MCF 10A (cell line): Measurements from ENCODE around the gene EMILIN1. TPM values are rescaled to one million over a fixed set of nuclear protein-coding genes. Genes with fewer than 3 reads are reported as not detected.

ENCODE experiments used
- BruUV-seq: library from RNA; stranded (reverse); fragments of 400-500 nt; replicated peaks from 2 replicates; lab custom pipeline; 2021; lab: Mats Ljungman, UMichigan
- CTCF ChIA-PET: fragments of 300-600 bp; sonication (Branson Sonifier 250); formaldehyde crosslinking; extraction: SDS; loops from one replicate; lab custom pipeline; 2021; ENCODE audit warnings: antibody characterized with exemption, inconsistent platforms; lab: Yijun Ruan, JAX
- POLR2A ChIA-PET: fragments of 300-600, 350-650 bp; sonication (Branson Sonifier 250); formaldehyde crosslinking; extraction: SDS; loops from one replicate; lab custom pipeline; 2020; ENCODE audit warnings: antibody characterized with exemption, inconsistent platforms; lab: Yijun Ruan, JAX
- DNase-seq: peaks from one replicate; pipeline ENCODE4 v3.0.0-alpha.2; 2018; ENCODE audit not compliant: unreplicated experiment
- H3K27ac Mint-ChIP-seq: one replicate; pipeline ENCODE4 v1.8.0; 2022; ENCODE audit warnings: mild to moderate bottlenecking, low read depth, mixed read lengths; ENCODE audit not compliant: unreplicated experiment
- H3K27me3 Mint-ChIP-seq: one replicate; pipeline ENCODE4 v1.8.0; 2022; ENCODE audit warnings: mixed read lengths; ENCODE audit not compliant: insufficient read depth, unreplicated experiment
- H3K36me3 Mint-ChIP-seq: one replicate; pipeline ENCODE4 v1.8.0; 2022; ENCODE audit warnings: mild to moderate bottlenecking, moderate library complexity, mixed read lengths; ENCODE audit not compliant: insufficient read depth, unreplicated experiment
- H3K4me1 Mint-ChIP-seq: one replicate; pipeline ENCODE4 v1.8.0; 2022; ENCODE audit warnings: mixed read lengths; ENCODE audit not compliant: insufficient read depth, unreplicated experiment
- H3K4me3 Mint-ChIP-seq: one replicate; pipeline ENCODE4 v1.8.0; 2022; ENCODE audit warnings: mild to moderate bottlenecking, moderate library complexity, mixed read lengths; ENCODE audit not compliant: unreplicated experiment
- H3K9me3 Mint-ChIP-seq: one replicate; pipeline ENCODE4 v1.8.0; 2022; ENCODE audit warnings: mixed read lengths; ENCODE audit not compliant: unreplicated experiment
- intact Hi-C: fragments of 100-400 bp; cut with micrococcal nuclease; formaldehyde crosslinking; loops from 2 replicates; pipeline ENCODE4 v1.14.1; 2022
- total RNA-seq: library from RNA; stranded (reverse); gene quantifications from 2 replicates; pipeline ENCODE4 v1.2.3, GENCODE V29; 2022
- TF ChIP-seq, protein P1 (sequence below): fragments of 200-600 bp; IDR thresholded peaks from one replicate; pipeline ENCODE4 v1.8.0; 2022; ENCODE audit warnings: antibody characterized with exemption, mild to moderate bottlenecking; ENCODE audit not compliant: unreplicated experiment

EMILIN1 gene
- total RNA-seq, 1 experiment from 2014 or later = 0.21 TPM

- ChIA-PET POLR2A (interaction anchor here (2.1 kb wide), 1 partner anchor 17 kb away, joined by 8 read pairs; the partner anchor contains the start of gene OST4), CTCF (interaction anchor here (0.7 to 2.0 kb wide), 6 partner anchors 8 to 215 kb away, joined by 3 to 22 read pairs (median 3); no protein-coding TSS in a partner anchor)
- intact Hi-C loops = no loop called here
- Mint-ChIP-seq H3K27ac (no peak overlapping the region), H3K36me3 (no peaks in the 10 kb centered on the region), H3K27me3 (no peaks in the 10 kb centered on the region), H3K9me3 (no peaks in the 10 kb centered on the region), H3K4me3 (no peak overlapping the region), H3K4me1 (no peaks in the 10 kb centered on the region)
- BruUV-seq = no TSS peak
- no peak for DNase-seq
- TF ChIP-seq, protein P1, sequence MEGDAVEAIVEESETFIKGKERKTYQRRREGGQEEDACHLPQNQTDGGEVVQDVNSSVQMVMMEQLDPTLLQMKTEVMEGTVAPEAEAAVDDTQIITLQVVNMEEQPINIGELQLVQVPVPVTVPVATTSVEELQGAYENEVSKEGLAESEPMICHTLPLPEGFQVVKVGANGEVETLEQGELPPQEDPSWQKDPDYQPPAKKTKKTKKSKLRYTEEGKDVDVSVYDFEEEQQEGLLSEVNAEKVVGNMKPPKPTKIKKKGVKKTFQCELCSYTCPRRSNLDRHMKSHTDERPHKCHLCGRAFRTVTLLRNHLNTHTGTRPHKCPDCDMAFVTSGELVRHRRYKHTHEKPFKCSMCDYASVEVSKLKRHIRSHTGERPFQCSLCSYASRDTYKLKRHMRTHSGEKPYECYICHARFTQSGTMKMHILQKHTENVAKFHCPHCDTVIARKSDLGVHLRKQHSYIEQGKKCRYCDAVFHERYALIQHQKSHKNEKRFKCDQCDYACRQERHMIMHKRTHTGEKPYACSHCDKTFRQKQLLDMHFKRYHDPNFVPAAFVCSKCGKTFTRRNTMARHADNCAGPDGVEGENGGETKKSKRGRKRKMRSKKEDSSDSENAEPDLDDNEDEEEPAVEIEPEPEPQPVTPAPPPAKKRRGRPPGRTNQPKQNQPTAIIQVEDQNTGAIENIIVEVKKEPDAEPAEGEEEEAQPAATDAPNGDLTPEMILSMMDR = no peak
Observed at GRCh38 chr2:27088634-27089033, 10.2 kb downstream of the EMILIN1 start.

DNA sequence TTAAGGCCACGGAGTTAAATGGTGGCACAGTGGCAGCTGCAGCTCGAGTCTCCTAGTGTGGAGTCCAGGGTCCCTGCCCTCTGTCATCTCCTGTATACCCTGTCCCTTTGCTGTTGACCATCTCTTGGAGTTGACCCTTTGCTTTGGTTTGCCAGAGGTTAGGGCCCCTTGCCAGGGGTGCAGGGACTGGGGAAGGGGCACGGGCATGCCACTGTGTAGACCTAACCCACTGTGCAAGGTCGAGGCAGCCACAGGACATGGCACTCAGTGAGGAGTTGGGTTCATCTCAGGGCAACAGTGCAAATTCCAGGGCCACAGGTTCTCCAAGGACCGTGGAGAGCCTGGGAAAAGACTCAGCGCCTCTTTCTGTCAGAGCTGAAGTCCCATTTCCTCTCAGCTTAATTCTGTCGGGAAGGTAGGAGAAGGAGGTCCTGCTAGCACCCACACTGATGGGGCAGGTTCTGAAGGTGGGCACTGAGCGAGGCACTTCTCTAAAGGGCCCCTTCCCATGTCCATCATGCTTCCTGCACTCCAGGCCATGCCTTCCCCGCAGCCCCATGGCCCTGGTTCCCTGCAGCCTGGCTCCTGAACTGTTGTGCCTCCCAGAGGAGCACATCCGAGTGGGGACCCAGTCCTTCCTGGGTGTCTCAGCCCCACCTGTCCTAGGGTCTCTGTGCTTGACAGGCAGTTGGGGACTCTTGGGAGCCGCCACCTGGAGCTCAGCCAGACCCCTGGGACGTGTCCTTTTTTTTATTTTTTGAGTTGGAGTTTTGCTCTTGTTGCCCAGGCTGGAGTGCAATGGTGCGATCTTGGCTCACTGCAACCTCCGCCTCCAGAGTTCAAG, 10.9 kb downstream of the EMILIN1 start:
- no TSS peak for BruUV-seq
- intact Hi-C loops = no loop called here

DNA sequence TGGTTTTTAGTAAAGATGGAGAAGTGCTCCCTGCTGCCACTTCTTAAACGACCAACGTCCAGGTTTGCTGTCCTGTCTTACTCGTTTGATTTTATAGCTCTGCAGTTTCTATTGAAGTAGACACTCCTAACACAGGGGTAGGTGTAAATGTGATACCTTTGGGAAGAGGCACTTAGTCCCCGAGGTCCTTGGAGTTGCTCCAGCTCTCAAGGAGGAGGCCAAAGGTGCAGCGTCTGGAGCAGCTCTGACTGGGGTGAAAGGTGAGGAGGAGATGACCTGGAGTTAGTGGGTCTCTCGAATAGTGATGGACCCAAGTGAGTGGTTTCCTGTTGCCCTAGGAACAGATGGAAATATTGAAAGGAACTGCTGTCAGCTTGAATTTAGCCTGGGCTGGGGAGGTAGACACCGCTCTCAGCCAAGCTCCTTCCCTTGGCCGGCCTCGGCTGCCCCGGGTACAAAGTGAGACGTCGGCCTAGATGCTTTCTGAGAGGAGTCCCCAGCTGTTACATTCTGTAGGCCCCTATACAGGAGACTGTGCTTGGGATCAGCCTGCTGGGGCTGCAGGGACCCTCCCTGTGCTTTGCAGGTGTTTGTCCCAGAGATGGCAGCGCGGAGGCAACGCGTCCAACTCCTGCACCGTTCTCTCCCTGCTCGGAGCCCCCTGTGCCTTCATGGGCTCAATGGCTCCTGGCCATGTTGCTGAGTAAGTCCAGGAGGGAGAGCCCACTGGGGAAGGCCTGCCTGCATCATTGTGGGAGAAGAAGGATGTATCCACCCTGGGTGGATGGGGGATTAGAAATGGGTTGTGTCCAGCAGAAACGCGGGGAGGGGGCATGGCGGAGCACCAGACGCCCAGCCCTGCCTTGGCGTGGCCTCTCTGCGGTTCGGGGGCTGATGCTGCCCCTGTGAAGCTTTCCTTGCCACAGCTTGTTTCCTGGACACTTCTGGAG, 13.6 kb downstream of the EMILIN1 start:
- POLR2A ChIA-PET = no interaction called here
- DNase-seq = no peak
- Mint-ChIP-seq H3K36me3 (no peaks in the 10 kb centered on the region), H3K9me3 (no peaks in the 10 kb centered on the region), H3K27me3 (no peaks in the 10 kb centered on the region), H3K27ac (no peak overlapping the region), H3K4me3 (no peak overlapping the region), H3K4me1 (no peaks in the 10 kb centered on the region)
- BruUV-seq = no TSS peak
- intact Hi-C loops = no loop called here
- CTCF ChIA-PET = interaction anchor here (1.2 kb wide), 1 partner anchor 8 kb away, joined by 4 read pairs; no protein-coding TSS in a partner anchor
- TF ChIP-seq, protein P1 = no peak

More for the DNA sequence above, 10.9 kb downstream of the EMILIN1 start:
- TF ChIP-seq, protein P1 = no peak
- Mint-ChIP-seq H3K36me3 (no peaks in the 10 kb centered on the region), H3K27me3 (no peaks in the 10 kb centered on the region), H3K9me3 (no peaks in the 10 kb centered on the region), H3K27ac (no peak overlapping the region), H3K4me1 (no peaks in the 10 kb centered on the region), H3K4me3 (no peak overlapping the region)
- ChIA-PET CTCF (interaction anchor here (0.6 to 1.6 kb wide), 8 partner anchors 9 to 412 kb away, joined by 3 to 7 read pairs (median 4); no protein-coding TSS in a partner anchor), POLR2A (no interaction called here)
- no peak for DNase-seq
